NCI-H128 (cell line): ENCODE results near the gene GJD4.

Experiments
- DNase-seq: peaks from one replicate; lab custom pipeline; 2025; ENCODE audit not compliant: unreplicated experiment; lab: John Stamatoyannopoulos, UW

The GJD4 gene

DNA sequence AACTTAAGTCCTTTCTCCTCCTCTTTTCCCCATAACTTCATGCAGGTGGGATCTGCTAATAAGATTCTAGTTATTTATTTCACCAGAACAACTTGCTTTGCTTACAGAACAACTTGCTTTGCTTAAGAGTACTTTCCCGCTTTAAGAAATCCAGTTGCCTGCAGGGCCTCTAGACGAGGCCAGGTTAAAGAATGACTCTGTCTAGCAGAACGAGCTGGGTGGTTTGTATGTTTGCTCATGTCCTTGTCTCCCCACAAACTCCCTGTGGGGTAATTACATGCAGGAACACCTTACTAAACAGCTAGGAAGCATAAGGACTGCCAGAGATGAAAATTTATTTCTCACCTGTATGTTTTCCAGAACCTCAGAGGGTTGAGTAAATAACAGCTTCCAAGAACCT, 45.8 kb downstream of the GJD4 start:
- DNase-seq: no peak

DNA sequence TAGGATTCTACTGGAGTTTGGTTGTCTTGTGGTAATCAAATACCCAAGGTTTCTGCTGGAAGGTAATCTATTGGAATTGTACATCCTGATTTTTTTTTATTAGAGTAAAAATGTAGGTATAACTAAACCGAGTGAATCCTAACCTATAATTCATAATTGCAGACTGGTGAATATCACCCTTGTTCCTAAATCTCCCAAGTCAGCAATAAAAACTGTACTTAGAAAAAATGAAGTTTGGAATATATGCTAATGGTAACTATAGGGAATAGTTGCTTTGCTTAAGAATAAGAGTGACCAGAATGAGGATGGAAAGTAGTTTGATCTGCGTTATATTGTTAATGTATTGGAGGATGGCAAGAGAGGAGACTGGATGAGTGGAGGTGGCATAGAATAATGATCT, 47.7 kb downstream of the GJD4 start:
- DNase-seq: no peak

DNA sequence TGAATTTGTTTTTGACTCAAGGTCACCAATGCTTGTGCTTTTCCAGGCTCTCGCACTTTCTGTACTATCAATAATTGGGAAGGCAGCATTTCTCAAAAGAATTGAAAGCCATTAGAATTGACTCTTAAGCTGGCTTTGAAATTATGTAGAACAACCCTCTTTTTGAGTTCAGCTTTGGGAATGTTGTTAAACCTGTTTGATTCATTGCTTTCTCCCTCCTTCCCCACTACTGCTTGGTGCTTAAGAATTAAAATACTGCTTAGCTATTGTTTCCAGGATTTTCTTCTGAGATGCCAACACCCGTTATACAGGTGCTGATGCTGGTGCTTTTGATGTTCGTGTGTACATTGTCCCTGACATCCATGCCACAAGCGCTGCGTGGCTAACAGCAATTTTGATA, 52.5 kb downstream of the GJD4 start:
- no peak for DNase-seq
